Large intestine (tissue), 3 donors: ENCODE data around the gene BCL2L13. TPM values are rescaled to one million over a fixed set of nuclear protein-coding genes. Genes with fewer than 3 reads are reported as not detected.

Source experiments
- DNase-seq, 2 donors: peaks; one replicate each; pipeline versions ENCODE4 v3.0.0 to v3.0.0-alpha.2; 2013
- H3K27ac ChIP-seq: one replicate; pipeline ENCODE4 v1.5.1; 2013; ENCODE audit warnings: low read length
- H3K27me3 ChIP-seq: 2 replicates; pipeline ENCODE4 v1.6.1; 2013; ENCODE audit warnings: low read length; ENCODE audit not compliant: control insufficient read depth, insufficient read depth
- H3K36me3 ChIP-seq: 2 replicates; pipeline ENCODE4 v1.6.1; 2013; ENCODE audit warnings: low read length; ENCODE audit not compliant: control insufficient read depth, insufficient read depth
- H3K4me1 ChIP-seq: one replicate; pipeline ENCODE4 v1.6.1; 2013; ENCODE audit warnings: low read length; ENCODE audit not compliant: control insufficient read depth, insufficient read depth
- H3K4me3 ChIP-seq: one replicate; pipeline ENCODE4 v1.5.1; 2013; ENCODE audit warnings: low read length
- H3K9me3 ChIP-seq: one replicate; pipeline ENCODE4 v1.6.1; 2013; ENCODE audit warnings: mild to moderate bottlenecking, low read depth, low read length, moderate library complexity; ENCODE audit not compliant: control insufficient read depth
- WGBS: methylation state at CpG from one replicate; pipeline ENCODE4 v1.1.5; 2013; ENCODE audit warnings: low lambda C conversion rate; ENCODE audit not compliant: insufficient coverage; 5-methylcytosine and 5-hydroxymethylcytosine counted together
- polyA plus RNA-seq: library from polyadenylated mRNA; unstranded; fragments of 120-200 nt; gene quantifications from one replicate; pipeline ENCODE4 v1.2.1, GENCODE V29; 2013

BCL2L13 gene
- polyA plus RNA-seq, 1 donor: 30.0 TPM

GRCh38 chr22:17738386-17739128, 100.0 kb downstream of the BCL2L13 start:
- peaks cover 46% of the 10 kb centered on the region for H3K36me3 ChIP-seq
- WGBS: 100% methylated on average over 2 of the region's 21 CpGs
- H3K4me1 ChIP-seq: no peaks in the 10 kb centered on the region
- H3K4me3 ChIP-seq: no peak overlapping the region
- H3K27ac ChIP-seq: no peak overlapping the region
- no peaks in the 10 kb centered on the region for H3K9me3 ChIP-seq
- H3K27me3 ChIP-seq: no peaks in the 10 kb centered on the region
- DNase-seq: no peak

GRCh38 chr22:17739196-17739975, 100.8 kb downstream of the BCL2L13 start:
- H3K27ac ChIP-seq: no peak overlapping the region
- H3K36me3 ChIP-seq: peaks cover 37% of the 10 kb centered on the region
- no peak overlapping the region for H3K4me3 ChIP-seq
- no CpG with 5 or more reads among the region's 36 CpGs for WGBS
- no peaks in the 10 kb centered on the region for H3K4me1 ChIP-seq
- no peak for DNase-seq
- H3K27me3 ChIP-seq: no peaks in the 10 kb centered on the region
- H3K9me3 ChIP-seq: no peaks in the 10 kb centered on the region

- H3K9me3 ChIP-seq: no peaks in the 10 kb centered on the region
- DNase-seq: no peak
- no peak overlapping the region for H3K4me3 ChIP-seq
- 100% methylated on average over 2 of the region's 18 CpGs for WGBS
- H3K27me3 ChIP-seq: no peaks in the 10 kb centered on the region
- H3K36me3 ChIP-seq: peaks cover 24% of the 10 kb centered on the region
- H3K4me1 ChIP-seq: no peaks in the 10 kb centered on the region
- no peak overlapping the region for H3K27ac ChIP-seq
These were observed 103.4 kb downstream of the BCL2L13 start for GRCh38 chr22:17741866-17742526.

GRCh38 chr22:17742527-17742902, 104.0 kb downstream of the BCL2L13 start:
- H3K4me1 ChIP-seq: no peaks in the 10 kb centered on the region
- H3K27me3 ChIP-seq: no peaks in the 10 kb centered on the region
- no peaks in the 10 kb centered on the region for H3K9me3 ChIP-seq
- WGBS: no CpG with 5 or more reads among the region's 9 CpGs
- peak; percentile 61 to 66 for DNase-seq
- no peak overlapping the region for H3K4me3 ChIP-seq
- H3K27ac ChIP-seq: no peak overlapping the region
- H3K36me3 ChIP-seq: peaks cover 21% of the 10 kb centered on the region

- H3K27me3 ChIP-seq: no peaks in the 10 kb centered on the region
- peaks cover 8% of the 10 kb centered on the region for H3K36me3 ChIP-seq
- no peak overlapping the region for H3K27ac ChIP-seq
- H3K4me3 ChIP-seq: no peak overlapping the region
- WGBS: no CpG with 5 or more reads among the region's 25 CpGs
- no peak for DNase-seq
- H3K9me3 ChIP-seq: no peaks in the 10 kb centered on the region
- no peaks in the 10 kb centered on the region for H3K4me1 ChIP-seq
These were observed 105.3 kb downstream of the BCL2L13 start for GRCh38 chr22:17743661-17744411.

GRCh38 chr22:17744430-17744829, 105.9 kb downstream of the BCL2L13 start:
- no peaks in the 10 kb centered on the region for H3K27me3 ChIP-seq
- H3K27ac ChIP-seq: no peak overlapping the region
- no peaks in the 10 kb centered on the region for H3K9me3 ChIP-seq
- no peaks in the 10 kb centered on the region for H3K4me1 ChIP-seq
- H3K36me3 ChIP-seq: peaks cover 2% of the 10 kb centered on the region
- no peak for DNase-seq
- WGBS: no CpG with 5 or more reads among the region's 7 CpGs
- no peak overlapping the region for H3K4me3 ChIP-seq

- no peak for DNase-seq
- no CpG with 5 or more reads among the region's 10 CpGs for WGBS
- H3K9me3 ChIP-seq: no peaks in the 10 kb centered on the region
These were observed 108.4 kb downstream of the BCL2L13 start for GRCh38 chr22:17746916-17747315.

GRCh38 chr22:17748555-17749353, 110.2 kb downstream of the BCL2L13 start:
- WGBS: no CpG with 5 or more reads among the region's 40 CpGs
- DNase-seq: no peak
- H3K4me1 ChIP-seq: no peaks in the 10 kb centered on the region
- H3K27ac ChIP-seq: no peak overlapping the region
- H3K4me3 ChIP-seq: no peak overlapping the region
- no peaks in the 10 kb centered on the region for H3K36me3 ChIP-seq
- no peaks in the 10 kb centered on the region for H3K27me3 ChIP-seq
- H3K9me3 ChIP-seq: no peaks in the 10 kb centered on the region

More at GRCh38 chr22:17746916-17747315, 108.4 kb downstream of the BCL2L13 start:
- no peaks in the 10 kb centered on the region for H3K27me3 ChIP-seq
- peaks cover 2% of the 10 kb centered on the region for H3K36me3 ChIP-seq
- H3K27ac ChIP-seq: no peak overlapping the region
- H3K4me3 ChIP-seq: no peak overlapping the region
- H3K4me1 ChIP-seq: no peaks in the 10 kb centered on the region

GRCh38 chr22:17749605-17750395, 111.2 kb downstream of the BCL2L13 start:
- Histone ChIP-seq H3K36me3 (no peaks in the 10 kb centered on the region), H3K27ac (no peak overlapping the region), H3K27me3 (no peaks in the 10 kb centered on the region), H3K4me3 (no peak overlapping the region), H3K9me3 (no peaks in the 10 kb centered on the region), H3K4me1 (no peaks in the 10 kb centered on the region)
- DNase-seq: no peak
- 67% methylated on average over 1 of the region's 35 CpGs for WGBS
